Neutrophil (primary cell): ENCODE measurements around the gene CHMP1B.
"Not testable (repeated sequence)": the region's sequence is repeated elsewhere in the genome, so short reads cannot be mapped to it uniquely, and the experiment has no call there.

Experiments used
- H3K27ac ChIP-seq: fragments of 200-600 bp; sonication (generic); 2 replicates; pipeline ENCODE4 v1.5.1; 2016; ENCODE audit warnings: mild to moderate bottlenecking, moderate library complexity
- H3K27me3 ChIP-seq: fragments of 200-600 bp; sonication (generic); 2 replicates; pipeline ENCODE4 v1.6.0; 2016; ENCODE audit warnings: mild to moderate bottlenecking
- H3K36me3 ChIP-seq: fragments of 200-600 bp; sonication (generic); 2 replicates; pipeline ENCODE4 v1.5.1; 2017
- H3K4me1 ChIP-seq, 2 experiments: fragments of 200-600 bp in 1 of 2; sonication (generic) in 1 of 2; 1 replicate in 1 of 2; 2 replicates in 1 of 2; pipeline versions ENCODE4 v1.5.1 to v1.6.1; 2013 to 2016; ENCODE audit warnings: low read depth in 1 of 2, low read length in 1 of 2, mild to moderate bottlenecking in 1 of 2, moderate library complexity in 1 of 2; ENCODE audit not compliant: control insufficient read depth in 1 of 2, insufficient read depth in 1 of 2
- H3K4me3 ChIP-seq, 2 experiments: fragments of 200-600 bp in 1 of 2; sonication (generic) in 1 of 2; 1 replicate in 1 of 2; 2 replicates in 1 of 2; pipeline ENCODE4 v1.5.1; 2013 to 2016; ENCODE audit warnings: low read depth in 1 of 2, low read length in 1 of 2, mild to moderate bottlenecking in 1 of 2, moderate library complexity in 1 of 2
- H3K9me3 ChIP-seq: fragments of 200-600 bp; sonication (generic); 2 replicates; pipeline ENCODE4 v1.5.1; 2016
- TF ChIP-seq, protein P1 (sequence below): fragments of 200-600 bp; sonication (generic); IDR thresholded peaks from 2 replicates; pipeline ENCODE4 v1.5.1; 2016; ENCODE audit warnings: antibody characterized with exemption

The CHMP1B gene

DNA sequence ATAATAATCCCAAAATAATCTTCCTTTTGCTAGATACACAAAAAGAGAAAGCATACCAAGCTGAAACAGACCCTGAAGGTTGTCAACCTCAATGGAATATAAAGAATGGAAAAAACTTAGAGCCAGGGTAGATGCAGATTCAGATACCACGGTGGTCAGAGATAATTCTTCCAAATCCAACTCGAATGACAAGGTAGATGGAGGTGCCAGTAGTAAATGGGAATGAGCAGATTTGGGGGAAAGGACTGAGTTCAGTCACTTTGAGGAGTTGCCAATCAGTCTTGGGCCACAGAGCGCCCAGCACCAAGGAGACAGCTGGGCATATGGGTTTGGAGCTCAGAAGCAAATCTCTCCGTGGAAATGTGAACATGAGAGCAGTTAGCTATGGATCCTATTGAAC lies 3.4 kb upstream of the CHMP1B start:
- Histone ChIP-seq H3K27ac (no peak overlapping the region), H3K27me3 (no peaks in the 10 kb centered on the region), H3K4me3 (no peak overlapping the region), H3K36me3 (no peaks in the 10 kb centered on the region), H3K9me3 (no peaks in the 10 kb centered on the region), H3K4me1 (peaks cover 22 to 30% of the 10 kb centered on the region in 2 experiments)
- TF ChIP-seq, protein P1, sequence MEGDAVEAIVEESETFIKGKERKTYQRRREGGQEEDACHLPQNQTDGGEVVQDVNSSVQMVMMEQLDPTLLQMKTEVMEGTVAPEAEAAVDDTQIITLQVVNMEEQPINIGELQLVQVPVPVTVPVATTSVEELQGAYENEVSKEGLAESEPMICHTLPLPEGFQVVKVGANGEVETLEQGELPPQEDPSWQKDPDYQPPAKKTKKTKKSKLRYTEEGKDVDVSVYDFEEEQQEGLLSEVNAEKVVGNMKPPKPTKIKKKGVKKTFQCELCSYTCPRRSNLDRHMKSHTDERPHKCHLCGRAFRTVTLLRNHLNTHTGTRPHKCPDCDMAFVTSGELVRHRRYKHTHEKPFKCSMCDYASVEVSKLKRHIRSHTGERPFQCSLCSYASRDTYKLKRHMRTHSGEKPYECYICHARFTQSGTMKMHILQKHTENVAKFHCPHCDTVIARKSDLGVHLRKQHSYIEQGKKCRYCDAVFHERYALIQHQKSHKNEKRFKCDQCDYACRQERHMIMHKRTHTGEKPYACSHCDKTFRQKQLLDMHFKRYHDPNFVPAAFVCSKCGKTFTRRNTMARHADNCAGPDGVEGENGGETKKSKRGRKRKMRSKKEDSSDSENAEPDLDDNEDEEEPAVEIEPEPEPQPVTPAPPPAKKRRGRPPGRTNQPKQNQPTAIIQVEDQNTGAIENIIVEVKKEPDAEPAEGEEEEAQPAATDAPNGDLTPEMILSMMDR: no peak

DNA sequence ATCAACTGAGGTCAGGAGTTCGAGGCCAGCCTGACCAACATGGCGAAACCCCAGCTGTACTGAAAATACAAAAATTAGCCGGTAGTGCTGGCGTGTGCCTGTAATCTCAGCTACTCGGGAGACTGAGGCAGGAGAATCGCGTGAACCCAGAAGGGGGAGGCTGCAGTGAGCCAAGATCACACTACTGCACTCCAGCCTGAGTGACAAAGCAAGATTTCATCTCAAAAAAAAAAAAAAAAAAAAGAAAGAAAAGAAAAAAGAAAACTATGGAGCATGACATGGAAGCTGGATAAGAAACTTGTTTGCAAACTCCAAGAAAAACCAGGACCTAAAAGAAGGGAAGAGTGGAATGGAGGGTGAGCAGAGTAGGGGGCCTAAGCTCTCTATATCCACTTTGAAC lies 1.9 kb upstream of the CHMP1B start:
- H3K4me1 ChIP-seq: peaks cover 36 to 45% of the 10 kb centered on the region in 2 experiments
- H3K9me3 ChIP-seq: no peaks in the 10 kb centered on the region
- peak overlapping the region; percentile 92 for H3K27ac ChIP-seq
- TF ChIP-seq, protein P1: no peak
- no peaks in the 10 kb centered on the region for H3K27me3 ChIP-seq
- peaks cover 8% of the 10 kb centered on the region for H3K36me3 ChIP-seq
- peak overlapping the region in 1 of 2 experiments; percentile 88 for H3K4me3 ChIP-seq

DNA sequence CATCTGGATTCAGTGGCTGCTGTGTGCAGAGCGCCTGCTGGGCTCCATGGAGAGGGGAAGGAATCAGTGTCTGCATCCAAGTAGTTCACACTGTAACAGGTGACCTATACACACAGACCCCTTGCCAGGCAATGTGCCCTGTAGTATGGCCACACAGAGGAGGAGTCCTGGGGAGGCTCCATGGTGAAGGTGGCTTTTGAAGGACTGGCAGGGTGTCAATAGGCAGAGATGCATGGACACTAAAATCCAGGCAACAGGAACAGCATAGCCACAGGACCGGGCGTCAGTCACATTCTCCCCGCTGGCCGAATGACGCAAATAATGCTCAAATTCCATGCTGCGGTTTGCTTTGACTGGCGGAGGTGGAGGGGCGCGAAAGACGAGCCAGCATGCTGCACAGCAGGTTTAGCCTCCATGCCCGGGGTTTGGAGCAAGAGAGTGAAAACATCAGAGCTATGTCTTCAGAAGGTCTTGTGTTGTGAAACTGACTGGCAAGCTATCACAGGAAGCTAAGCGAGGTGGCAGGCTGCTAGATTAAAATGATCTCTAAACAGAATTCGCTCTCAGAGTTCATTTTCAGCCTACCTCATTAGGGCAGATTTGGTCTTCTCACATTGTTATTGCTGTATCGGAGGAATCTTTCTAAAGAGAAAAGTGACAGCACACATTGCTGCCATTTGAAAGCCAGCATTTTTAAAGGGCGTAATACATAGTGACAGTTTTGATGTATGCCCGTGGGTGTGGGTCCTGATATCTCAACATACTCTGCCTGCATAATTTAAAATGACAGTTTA lies 1.2 kb upstream of the CHMP1B start:
- TF ChIP-seq, protein P1: no peak
- Histone ChIP-seq H3K27me3 (no peaks in the 10 kb centered on the region), H3K27ac (peak overlapping the region; percentile 92), H3K4me1 (peaks cover 43 to 52% of the 10 kb centered on the region in 2 experiments), H3K4me3 (peak overlapping the region; percentile 76 to 88), H3K9me3 (no peaks in the 10 kb centered on the region), H3K36me3 (peaks cover 12% of the 10 kb centered on the region)

DNA sequence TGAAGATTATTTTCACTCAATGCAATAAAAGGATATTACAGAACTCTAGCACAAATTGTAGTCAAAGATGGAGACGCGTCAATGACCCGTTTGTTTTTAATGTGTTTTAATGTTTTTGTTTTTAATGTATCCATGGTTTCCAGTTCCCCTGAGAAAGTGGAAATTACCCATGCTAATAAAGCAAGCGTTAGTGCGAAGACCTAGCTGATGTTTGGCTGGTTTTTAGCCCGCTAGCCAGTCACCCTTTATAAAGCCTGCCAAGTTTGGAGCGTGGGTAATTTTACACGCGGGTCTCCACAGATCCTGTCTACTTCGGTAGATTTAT lies 430 bp upstream of the CHMP1B start:
- Histone ChIP-seq H3K4me1 (peaks cover 44 to 52% of the 10 kb centered on the region in 2 experiments), H3K4me3 (peak overlapping the region; percentile 76 to 88), H3K9me3 (no peaks in the 10 kb centered on the region), H3K27ac (peak overlapping the region; percentile 92), H3K36me3 (peaks cover 17% of the 10 kb centered on the region), H3K27me3 (no peaks in the 10 kb centered on the region)
- TF ChIP-seq, protein P1: no peak

DNA sequence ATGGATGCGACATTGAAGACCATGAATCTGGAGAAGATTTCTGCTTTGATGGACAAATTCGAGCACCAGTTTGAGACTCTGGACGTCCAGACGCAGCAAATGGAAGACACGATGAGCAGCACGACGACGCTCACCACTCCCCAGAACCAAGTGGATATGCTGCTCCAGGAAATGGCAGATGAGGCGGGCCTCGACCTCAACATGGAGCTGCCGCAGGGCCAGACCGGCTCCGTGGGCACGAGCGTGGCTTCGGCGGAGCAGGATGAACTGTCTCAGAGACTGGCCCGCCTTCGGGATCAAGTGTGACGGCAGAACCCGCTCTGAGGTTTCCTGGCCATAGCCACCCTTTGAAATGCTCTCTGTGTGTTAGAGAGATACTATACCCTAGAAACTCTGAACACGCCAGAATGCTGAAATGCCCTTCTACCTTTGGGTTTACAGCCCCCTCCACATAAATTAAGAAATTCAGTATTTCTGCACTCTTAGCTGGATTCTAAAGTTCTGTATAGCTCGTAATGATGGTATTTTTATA lies 659 bp downstream of the CHMP1B start:
- TF ChIP-seq, protein P1: no peak
- H3K36me3 ChIP-seq: peaks cover 17% of the 10 kb centered on the region
- H3K27ac ChIP-seq: peak overlapping the region; percentile 92

DNA sequence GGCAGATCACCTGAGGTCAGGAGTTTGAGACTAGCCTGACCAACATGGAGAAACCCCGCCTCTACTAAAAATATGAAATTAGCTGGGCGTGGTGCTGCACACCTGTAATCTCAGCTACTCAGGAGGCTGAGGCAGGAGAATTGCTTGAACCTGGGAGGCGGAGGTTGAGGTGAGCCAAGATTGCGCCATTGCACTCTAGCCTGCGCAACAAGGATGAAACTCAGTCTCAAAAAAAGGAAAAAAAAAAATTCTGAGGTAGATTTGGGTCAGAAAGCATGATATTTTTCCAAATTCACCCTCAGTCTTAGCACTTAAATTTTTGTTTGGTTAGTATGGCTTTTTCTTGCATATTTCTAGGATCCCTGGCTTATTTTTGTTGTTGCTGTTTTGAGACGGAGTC lies 3.3 kb downstream of the CHMP1B start:
- Histone ChIP-seq H3K27ac (peak overlapping the region; percentile 92), H3K36me3 (peaks cover 17% of the 10 kb centered on the region)
- not testable (repeated sequence) for H3K4me3 ChIP-seq

More for the DNA sequence above, 659 bp downstream of the CHMP1B start:
- Histone ChIP-seq H3K9me3 (no peaks in the 10 kb centered on the region), H3K4me1 (peaks cover 52 to 55% of the 10 kb centered on the region in 2 experiments), H3K4me3 (peak overlapping the region; percentile 76 to 88), H3K27me3 (no peaks in the 10 kb centered on the region)

More for the DNA sequence above, 3.3 kb downstream of the CHMP1B start:
- Histone ChIP-seq H3K4me1 (peaks cover 56 to 62% of the 10 kb centered on the region in 2 experiments), H3K27me3 (peaks cover 16% of the 10 kb centered on the region)
- H3K9me3 ChIP-seq: not testable (repeated sequence)
